Activated gamma-delta T cell treated with Interleukin-2 at 50 U/mL for 16 hours (primary cell): ENCODE results near the gene ZBTB17.

Experiments
- DNase-seq: peaks from one replicate; pipeline ENCODE4 v3.0.0-alpha.2; 2020

ZBTB17 gene

DNA sequence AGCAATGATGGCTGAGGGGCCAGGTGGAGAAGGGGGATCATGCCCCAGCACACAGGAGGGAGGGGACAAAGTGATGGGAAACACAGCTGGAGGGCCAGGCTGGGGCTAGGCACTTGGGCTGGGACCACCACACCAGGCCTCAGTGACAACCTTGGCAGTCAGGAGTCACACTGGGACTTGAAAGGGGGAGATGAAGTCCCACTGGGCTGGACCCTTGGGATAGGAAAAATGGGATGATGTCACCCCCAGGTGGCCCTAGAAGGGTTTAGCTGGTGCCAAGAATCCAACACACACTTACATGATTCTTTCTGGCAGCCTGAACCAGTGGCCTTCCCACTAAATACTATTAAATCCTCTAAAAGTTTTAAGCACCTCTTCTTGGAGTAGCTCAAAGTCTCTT lies 17.1 kb downstream of the ZBTB17 start:
- no peak for DNase-seq

DNA sequence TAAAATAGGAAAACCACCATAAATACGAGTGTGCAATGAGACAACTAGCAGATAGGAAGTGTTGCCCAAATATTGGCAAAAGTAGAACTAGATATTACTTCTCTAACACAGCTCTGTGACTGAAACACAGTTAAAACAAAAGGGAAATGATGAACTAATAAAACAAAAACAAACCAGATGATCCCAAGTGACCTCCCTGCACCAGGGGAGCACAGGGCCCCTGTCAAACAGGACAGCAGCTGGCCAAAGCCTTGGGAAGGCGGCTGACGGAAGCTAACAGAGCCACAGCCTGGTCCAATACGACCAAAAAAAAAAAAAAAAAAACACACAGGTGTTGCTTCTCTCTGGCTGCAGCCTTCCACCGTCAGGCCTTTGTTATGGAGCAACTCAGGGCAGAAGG lies 17.8 kb downstream of the ZBTB17 start:
- no peak for DNase-seq

DNA sequence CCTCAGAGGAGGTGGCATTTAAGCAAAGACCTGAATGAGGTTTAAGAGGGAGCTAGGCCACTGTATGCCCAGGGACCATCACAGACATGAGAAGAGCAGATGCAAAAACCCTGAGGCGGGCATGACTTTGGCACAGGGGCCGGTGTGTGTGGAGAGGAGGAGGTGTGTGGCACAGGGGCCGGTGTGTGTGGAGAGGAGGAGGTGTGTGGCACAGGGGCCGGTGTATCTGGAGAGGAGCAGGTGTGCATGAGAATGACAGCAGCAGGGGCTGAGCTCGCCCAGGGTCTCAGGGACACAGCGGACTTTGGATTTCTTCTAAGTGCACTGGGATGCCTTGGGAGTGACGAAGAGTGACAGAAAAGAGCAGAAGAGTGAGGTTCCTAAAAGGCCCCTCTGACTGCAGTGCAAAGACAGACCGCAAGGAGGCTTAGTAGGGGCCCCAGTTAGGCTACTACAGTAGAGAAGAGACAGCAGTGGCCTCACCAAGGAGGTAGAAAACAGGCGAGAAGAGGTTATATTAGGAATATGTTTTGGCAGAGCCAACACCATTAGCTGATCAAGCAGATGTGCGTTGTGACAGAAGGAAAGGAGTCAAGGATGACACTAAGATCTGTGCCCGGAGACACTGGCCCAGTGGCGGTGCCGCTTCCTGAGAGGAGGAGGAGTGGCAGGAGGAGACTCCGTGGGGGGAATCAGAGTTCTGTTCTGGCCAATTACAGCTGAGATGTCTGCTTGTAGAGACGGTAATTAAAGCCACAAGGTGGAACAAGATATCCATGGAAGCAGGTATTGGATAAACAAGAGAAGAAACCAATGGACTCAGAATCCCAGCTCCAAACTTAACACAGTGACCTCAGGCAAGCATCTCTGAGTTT lies 18.4 kb downstream of the ZBTB17 start:
- DNase-seq = no peak

DNA sequence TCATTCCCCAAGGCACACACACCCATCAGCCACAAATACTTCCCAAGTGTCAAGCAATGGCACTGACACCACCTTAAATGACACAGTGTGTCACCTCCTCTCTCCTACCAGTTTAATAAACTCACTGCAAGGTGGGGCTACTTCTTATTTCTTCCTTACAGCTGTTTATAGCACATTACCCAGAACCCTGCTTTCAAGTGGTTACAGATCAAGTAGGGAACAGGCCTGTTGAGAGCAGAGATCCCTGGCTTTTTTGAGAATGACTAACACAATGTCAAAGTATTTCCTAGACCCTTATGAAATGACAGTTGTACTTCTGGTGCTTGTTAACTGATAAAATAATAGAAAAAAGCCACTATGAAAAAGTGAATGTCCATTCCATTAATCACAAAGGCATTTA lies 19.8 kb downstream of the ZBTB17 start:
- no peak for DNase-seq

DNA sequence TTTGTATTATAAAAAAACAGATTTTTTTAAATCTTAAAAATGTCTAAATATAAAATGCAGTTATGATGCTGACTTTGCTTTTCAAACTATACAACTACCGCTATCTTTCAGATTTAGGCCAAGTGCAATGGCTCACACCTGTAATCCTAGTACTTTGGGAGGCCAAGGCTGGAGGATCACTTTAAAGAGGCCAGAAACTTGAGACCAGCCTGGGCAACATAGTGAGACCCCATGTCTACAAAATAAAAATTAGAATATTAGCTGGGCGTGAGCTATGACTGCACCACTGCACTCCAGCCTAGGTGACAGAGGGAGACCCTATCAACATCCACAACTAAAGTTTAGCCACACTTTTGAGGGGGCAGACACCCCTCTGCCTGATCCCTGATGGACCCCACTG lies 20.3 kb downstream of the ZBTB17 start:
- no peak for DNase-seq

DNA sequence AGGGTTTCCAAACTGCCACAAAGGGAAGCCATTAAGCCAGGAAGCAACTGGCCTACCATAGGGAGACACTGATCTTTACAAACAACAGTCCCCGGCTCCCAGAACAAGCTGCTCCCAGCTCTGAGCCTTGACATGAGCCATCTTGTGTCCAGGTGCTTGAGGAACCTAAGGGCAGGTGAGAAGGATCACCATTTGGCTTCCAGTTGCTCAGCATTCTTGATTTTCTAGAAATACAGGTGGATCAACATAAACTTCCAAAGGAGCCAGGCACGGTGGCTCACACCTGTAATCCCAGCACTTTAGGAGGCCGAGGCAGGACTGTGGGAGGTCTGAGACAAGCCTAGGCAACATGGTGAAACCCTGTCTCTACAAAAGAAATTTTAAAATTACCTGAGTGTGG lies 21.6 kb downstream of the ZBTB17 start:
- no peak for DNase-seq

DNA sequence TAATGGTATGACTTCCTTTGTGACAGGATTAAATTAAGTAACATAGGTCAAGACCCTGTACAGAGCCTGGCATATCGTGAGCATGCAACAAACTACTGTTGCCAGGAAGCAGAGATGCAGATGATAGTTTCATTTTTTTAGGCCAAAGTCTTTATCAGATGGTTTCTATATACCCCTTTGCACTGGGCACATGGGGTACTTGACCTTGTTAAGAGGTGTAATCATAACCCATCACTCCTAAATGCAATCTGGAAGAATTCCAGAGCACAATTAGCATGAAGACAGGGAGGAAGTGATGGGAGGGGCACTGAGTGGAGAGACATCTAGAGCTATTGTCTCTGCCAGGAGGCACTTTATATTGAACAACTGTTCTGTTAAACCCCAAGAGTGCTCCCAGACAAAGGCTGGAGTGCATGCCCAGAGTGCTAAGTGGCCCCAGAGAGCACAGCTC lies 22.1 kb downstream of the ZBTB17 start:
- no peak for DNase-seq

DNA sequence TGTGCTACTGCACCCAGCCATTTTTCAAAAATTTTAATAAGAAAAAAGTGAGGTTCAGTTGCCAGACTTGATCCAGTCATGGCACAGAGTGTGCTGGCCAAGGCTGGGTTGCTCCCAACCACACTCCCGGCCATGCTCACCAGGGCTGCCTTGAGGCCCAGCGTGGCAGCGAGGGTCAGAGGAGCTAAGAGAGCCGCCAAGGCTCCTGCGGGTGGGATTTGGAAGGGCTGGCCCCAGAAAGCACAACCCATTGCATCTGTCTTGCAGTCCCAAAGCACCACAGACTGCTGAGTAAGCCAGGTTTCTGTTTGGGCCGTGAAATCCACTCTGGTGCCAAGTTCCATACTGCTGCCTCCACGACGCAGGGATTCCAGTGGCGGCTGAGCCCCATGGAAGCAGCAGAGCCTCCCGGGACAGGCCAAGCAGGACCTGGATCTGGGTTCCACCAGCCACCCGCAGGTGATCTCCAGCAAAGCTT lies 22.6 kb downstream of the ZBTB17 start:
- no peak for DNase-seq

DNA sequence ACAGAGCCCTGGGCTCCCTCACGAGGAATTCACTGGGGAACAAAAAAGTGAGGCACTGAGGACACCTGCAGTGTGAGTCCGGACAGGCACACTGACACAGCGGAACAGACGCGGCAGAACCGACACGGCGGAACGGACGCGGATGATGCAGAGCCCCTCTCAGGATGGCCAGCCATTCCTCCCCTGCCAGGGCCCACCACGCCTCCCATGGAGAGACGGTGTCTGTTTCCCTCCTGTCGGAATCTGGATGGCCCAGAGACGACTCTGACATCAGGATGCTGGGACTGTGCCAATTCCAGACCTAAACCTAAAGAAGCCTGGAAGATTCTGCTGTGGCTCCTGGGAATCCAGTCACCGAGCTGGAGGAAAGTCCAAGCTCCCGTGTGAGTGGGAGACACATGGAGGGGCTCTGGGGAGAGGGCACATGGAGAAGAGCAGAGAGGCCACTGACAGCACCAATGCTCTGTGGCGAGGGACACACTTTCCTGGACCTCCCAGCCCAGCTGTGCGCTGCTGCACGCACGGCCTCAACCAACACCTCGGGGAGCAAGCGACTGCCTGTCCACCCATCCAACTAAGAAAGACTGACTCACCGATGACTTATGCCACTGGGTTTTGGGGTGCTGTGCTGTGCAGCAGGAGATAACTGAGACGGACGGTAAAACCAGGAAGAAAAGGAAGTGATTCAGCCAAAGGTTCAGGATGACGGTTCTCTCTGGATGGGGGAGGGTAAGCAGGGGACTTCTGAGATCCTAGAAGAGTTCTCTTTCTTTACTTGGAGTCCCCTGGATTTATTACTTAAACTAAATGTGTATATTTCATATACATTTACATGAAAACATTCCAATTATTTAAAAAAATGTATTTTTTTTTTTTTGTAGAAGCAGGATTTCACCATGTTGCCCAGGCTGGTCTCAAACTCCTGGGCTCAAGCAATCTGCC lies 23.3 kb downstream of the ZBTB17 start:
- no peak for DNase-seq

DNA sequence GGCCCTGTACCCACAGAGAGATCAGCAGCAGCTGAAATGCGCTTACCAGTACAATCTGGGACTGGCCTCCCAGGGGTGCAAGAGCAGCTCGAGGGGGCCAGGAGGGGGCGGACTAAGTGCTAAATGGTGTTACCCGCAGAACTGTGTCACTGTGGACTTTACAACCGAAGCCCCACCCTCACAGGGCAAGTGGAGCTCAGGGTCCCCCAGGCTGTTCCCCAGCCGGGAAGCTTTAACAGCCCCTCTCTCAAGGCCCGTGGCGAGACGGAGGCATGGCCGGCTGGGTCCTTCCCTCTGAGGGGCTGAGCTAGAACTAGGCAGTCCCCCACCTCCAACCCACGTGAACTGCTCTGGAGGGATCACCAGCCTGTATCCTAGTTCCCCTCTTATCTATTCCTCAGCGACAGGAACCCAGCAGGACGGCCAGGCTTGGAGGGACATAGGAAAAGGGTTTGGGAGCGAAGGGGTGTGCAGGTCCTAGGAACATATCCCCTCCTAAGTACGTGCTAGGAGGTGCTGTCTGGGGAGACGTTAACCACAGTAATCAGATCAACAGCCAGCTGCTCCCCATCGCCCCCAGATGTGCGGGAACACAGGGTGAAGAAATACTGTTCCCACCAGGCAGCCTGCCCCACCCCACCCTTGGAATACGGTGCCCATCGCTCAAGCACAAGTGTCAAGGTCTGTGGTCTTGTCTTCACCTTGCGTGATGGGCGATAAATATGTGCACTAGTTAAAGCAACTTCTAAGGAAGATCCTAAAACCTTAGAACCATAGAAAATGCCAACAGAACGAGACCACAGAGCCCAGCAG lies 24.4 kb downstream of the ZBTB17 start:
- peak; percentile 31 for DNase-seq

DNA sequence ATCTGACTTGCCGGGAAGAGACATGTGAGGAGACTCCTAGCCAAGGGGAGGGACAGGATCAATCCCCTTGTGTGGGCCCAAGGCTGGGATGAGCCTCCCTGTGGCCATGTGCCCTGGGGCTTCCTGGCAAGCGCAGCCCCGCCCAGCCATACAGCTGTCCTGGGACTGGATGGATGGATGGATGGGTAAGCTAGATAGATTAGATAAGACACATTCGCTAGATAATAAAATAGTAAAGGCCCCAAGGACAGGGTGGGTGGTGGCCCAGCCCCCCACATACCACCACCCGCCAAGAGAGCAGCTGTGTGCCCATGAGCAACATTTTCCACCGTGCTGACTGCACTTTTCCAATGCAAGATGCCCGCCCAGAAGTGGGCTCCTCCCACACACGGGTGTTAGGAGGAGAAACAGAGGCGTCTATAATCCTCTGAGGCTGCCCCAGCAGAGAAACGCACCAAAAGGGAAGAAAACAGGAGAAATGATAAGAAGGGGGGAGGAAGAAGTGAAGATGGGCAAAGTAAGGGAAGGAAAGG lies 25.1 kb downstream of the ZBTB17 start:
- DNase-seq = no peak

DNA sequence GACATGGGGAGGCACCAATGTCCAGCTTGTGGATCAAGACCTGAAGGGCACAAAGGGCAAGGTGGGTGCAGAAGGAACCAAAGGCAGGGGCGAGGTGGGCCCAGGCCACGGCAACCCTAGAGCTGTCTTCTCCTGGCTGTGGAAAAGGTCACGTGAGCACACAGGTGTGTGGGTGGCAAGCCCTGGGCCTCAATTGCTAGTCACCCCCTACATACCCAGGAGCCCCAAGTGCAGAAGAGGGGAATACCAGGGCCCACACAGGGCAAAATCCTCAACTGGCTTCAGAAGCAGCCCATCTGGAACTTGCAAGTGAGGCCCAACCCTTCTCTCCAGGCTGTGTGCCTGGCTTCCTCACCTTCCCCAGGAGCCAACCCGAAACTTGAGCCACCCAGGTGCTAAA lies 25.6 kb downstream of the ZBTB17 start:
- no peak for DNase-seq

DNA sequence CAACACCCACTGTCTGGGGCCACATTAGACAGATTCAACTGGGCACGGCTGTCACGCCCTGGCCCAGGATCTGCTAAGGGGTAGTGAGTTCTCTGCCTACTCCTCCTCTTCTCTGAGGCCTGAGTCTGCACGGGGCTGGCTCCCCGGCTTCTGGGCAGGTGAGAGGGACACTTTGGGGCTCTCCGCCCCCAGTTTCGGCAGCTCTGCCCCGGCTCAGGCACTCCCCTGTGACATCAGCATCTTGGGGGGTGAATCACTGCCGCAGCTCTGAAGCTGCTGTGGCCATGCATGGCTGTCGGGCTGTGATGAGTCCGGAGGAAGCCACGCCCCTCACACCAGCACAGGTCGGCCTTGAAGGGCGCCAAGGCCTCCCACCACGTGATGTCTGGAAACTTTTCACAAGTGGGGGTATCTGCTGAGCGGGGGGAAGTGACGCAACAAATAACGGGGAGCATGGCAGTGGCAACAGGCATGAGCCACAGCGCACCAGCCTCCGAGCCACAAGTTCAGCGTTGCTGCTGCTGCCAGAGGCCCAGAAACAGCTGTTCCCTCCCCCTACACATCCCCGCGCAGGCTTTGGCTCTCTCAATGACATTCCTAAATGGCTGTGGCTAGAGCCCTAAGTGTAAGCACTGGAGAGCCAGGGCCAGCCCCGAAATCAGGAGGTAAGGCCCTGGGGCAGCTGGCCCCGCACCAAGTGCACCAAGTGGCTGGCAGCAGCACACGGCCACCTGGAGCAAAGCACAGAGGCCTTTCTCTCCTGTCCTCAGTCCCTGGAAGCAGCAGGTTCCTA lies 26.3 kb downstream of the ZBTB17 start:
- DNase-seq = peak; percentile 86

DNA sequence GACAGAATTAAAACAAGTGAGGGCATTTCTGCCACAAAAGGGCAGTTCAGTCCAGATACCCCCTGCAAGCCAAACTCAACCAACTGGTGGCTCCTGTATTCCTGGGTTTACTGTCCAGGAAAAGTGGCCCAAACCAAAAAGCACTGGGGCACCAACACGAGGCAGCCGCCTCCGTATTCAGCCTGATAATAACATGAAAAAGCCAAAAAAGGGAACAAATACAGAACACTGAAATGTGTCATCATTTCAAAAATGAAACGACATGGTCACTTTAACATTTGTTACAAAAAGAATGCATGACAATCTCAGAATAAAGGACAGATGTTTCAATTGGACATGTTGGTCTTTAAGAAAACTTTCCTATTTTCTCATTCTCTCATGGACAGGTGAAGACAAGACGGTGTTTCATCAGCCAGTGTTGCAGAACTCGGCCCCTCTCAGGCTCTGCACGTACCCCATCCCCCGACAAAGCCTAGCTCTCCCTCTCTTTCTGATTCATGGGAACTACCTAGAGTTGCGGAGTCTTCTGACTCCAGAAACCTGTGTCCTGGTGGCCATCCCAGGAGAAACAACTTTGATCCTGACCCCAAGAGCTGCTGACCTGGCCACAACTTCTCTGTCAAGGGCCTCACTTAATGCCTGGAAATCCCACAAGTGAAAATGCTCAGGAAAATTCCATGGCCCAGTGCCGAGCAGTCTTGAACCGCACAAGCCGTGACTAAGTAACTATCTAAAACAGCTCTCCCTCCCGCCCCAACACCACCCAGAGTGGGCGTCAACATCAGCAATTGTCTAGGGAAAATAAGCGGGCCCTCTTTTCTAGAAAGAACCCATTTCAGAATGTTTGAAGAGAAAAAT lies 27.1 kb downstream of the ZBTB17 start:
- DNase-seq = no peak

DNA sequence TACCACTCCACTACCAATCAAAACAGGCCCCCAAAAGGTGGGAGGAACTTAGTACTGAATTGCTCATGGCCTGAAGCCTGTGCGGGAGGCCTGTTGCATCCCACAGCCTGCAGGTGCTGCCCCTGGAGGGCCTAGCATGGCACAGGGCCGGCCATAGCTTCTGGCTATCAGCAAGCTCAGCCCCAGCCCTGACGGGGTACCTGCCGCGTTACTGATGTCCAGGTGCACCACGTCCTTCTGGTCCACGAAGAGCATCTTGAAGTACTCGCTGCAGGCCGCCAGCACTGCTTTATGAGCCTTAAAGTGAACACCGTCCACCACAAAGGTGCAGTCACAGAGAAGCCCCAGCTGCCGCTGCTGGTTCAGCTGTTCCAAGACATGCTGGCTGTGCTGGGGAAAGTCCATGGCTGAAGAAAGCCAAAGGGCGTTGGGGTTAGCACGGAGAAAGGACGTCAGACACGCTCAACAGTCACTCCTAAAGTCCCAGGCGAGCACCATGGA lies 27.8 kb downstream of the ZBTB17 start:
- no peak for DNase-seq

DNA sequence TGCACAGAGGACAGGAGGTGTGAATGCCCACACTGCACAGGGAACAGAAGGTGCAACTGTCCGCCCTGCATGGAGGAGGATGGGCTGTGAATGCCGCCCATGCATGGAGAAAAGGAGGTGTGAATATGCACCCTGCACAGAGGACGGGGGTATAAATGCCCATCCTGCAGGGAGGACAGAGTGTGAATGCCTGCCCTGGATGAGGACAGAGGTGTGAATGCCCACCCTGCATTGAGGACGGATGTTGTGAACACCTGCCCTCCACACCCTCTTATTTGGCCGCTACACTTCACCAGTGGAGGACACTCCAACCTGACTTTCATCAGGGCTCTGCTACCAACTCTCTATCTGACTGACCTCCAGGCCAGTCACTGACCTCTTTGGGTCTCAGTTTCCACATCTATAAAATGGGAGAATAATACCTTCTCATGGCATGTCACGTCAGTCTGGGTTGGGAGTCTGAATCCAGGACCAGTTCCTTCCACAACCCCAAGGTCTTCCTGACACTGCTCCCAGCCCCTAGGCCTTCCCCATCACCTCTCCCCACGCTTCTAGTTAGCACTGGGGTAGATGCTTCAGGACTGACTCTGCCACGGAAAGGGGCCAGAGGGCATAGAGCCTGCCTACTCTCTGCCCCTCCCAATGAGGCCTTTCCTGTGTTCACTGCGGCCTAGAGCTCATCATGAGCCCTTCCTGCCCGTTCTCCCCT lies 28.4 kb downstream of the ZBTB17 start:
- no peak for DNase-seq

DNA sequence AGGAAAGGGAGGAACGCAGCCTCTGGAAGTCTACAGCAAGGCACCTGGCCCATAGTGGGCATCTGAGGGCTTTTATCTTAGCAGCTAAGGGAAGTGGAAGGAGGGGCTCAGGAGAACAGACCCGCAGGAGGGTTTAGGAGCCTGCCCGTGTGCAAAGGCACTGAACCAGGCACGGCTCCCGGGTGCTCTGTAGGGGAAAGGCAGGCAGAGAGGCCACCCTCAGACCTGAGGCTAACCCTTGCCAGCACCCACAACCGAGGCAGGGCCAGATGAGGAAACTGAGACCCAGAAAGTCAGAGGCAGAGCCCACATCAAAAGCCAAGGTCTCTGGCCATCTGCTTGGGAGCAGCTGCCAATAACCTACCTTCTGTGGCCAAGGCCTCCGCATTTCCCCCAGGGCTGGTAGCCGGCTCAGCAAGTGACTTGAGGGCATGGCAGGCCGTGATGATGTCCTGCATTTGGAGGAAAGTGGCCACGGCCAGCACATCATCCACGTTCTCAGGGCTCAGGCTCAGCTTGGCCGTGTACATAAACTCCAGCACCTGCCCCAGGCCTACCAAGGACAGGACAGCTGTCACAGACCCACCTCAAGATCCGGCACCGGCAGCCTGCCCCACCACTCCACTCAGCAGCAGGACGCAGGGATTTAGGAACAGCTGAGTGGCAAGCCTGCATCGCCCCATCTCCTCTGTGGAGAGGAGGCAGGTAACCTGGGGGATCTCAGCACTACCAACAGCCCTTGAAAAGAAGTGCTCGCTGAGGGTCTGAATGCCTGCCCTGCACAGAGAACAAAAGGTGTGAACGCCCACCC lies 29.1 kb downstream of the ZBTB17 start:
- DNase-seq = no peak

DNA sequence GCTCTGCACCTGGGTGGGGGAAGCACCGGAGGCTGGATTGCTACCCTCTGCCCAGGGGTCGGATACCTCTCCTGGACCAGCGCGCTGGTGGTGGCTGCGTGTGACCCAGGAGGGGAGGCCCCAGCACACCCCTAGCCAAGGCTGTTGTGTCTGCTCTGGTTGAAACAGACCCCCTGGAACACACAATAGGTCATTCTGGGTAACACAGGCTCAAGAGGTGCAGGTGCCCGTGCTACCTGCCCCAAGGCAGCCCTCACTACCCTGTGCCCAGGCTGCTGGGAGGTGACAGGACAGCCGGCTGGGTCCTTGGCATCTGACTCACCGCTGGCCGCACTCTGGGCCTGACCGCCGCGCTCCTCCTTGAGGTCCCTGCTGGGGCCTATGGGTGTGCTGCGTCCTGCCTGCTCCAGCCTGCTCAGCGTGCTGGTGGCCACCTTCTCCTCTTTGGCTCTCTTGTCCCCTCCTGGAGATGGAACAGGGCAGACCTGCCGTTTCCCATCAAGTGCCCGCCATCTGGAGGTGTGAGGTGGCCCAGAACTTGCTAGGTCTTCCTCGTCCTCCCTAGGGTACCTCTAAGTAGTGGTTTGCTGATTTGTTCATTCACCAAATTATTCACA lies 30.0 kb downstream of the ZBTB17 start:
- DNase-seq = no peak
